GM21526 (cell line): Measurements from ENCODE around the gene B4GAT1.
"Not testable (repeated sequence)": the region's sequence is repeated elsewhere in the genome, so short reads cannot be mapped to it uniquely, and the experiment has no call there.

Experiments
- ATAC-seq: cut with Tn5 transposase; IDR thresholded peaks from one replicate; pipeline ENCODE4 v1.9.1; 2021; ENCODE audit warnings: moderate library complexity; ENCODE audit not compliant: unreplicated experiment, low FRiP score

Gene B4GAT1

GRCh38 chr11:66347425-66348276 is at the start of gene B4GAT1:
B4GAT1 (minus strand) TSS chr11:66347629; CDS start chr11:66347545, 84 bp downstream.
- no peak for ATAC-seq

DNA sequence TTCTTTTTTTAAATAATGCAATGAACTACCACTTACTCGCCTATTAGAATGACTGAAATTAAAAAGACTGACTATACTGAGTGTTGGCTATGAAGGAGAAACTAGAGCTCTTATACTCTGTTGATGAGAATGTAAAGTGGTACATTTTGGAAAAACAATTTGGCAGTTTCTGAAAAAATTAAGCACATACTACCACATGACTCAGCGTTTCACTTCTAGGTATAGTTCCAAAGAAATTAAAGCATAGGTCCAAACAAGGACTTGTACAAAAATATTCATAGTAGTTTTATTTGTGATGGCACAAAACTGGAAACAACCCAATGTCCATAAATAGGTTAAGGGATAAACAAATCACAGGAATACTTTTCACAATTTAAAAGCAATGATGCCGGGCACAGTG is 46.5 kb upstream of the B4GAT1 start:
- no peak for ATAC-seq

DNA sequence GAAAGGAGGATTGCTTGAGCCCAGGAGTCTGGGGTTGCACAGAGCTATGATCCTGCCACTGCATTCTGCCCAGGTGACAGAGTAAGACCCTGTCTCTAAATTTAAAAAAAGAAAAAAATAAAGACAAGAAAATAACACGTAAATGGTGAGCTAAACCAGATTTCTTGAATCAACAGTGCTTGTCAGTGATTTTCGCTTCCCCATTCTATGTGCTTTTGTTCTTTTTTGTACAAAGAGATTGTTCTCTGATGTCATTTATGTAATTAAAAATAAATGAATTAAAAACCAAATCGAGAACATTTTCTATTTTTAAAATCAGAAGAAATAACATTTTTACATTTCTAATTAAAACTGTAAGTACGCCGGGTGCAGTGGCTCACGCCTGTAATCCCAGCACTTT is 43.9 kb upstream of the B4GAT1 start:
- no peak for ATAC-seq

DNA sequence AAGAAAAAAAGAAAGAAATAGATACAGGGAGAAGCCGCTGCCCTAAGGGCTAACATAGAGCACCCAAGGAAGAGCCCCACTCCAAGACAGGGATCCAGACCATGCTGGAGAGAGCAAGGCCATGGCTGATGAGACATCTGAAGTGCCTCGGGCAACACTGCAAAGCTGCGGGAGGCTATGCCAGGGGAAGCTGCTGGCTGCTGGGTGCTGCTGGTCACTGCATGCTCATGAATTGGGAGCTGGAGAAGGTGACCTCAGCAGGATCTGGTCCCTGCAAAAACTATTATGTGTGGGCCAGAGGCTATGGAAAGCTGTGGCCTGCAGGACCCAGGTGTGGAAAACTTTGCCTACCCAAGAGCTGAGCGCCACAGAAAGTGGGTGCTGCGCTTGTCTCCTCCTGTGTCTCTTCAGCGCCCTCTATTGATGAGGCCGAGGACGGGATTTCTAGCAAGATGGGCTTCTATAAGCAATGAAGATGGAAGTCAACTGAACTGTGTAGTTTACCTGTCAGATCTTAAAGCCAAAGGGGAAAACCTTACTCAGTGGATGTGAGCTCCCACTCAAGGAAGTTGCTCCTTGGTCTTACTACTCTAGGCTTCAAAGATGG is 41.5 kb upstream of the B4GAT1 start:
- no peak for ATAC-seq

DNA sequence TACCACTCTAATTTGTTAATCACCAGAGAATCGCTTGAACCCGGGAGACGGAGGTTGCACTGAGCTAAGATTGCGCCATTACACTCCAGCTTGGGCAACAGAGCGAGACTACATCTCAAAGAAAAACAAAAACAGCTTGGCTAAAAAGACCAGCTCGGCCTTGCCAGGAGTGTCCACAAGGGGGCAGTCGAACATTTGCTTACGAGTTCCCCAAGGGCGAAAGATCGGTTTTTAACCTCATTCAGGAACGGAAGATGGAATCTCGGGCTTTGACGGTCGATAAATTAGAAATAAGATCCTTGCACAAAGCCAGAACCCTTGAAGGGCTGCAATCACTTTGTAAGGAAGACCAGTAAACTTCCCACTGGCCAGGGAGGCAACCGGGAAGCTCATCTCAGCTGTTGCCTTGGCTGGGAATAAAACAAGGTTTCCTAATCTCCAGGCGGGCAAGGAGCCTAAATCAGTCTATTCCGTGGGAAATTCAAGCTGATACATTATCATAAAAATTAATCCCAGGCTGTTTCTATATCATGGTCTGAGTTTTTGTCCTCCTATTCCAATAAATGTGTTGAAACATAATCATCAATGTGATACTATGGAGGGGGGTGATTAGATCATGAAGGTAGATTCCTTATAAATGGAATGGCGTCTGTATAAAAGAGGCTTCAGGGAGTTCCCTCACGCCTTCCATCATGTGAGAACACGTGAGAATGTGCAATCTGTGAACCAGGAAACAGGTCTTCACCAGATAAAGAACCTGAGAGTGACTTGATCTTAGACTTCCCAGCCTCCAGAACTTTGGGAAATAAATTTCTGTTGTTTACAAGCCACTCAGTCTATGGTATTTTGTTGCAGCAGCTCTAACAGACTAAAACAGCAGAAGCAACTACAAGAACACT is 39.0 kb upstream of the B4GAT1 start:
- no peak for ATAC-seq

GRCh38 chr11:66384316-66384715 is 36.9 kb upstream of the B4GAT1 start:
- not testable (repeated sequence) for ATAC-seq

GRCh38 chr11:66380264-66380663 is 32.8 kb upstream of the B4GAT1 start:
- ATAC-seq, result not testable (repeated sequence)

DNA sequence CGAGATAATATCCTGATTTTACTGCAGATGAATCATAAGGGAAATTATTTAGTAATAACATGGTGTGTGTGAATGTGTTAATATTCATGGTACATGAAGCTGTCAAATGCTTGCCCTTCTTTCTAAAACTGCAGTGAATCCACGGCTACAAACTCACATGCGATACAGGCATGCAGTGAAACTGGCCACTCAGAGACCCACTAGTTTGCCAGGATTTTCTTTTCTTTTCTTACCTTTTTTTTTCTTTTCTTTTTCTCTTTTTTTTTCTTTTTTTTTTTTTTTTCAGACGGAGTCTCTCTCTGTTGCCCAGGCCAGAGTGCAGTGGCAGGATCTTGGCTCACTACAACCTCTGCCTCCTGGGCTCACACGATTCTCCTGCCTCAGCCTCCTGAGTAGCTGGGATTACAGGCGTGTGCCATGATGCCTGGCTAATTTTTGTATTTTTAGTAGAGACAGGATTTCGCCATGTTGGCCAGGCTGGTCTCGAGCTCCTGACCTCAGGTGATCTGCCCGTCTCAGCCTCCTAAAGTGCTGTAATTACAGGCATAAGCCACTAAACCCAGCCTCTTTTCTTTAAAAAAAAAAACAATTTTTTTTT is 26.4 kb upstream of the B4GAT1 start:
- not testable (repeated sequence) for ATAC-seq

DNA sequence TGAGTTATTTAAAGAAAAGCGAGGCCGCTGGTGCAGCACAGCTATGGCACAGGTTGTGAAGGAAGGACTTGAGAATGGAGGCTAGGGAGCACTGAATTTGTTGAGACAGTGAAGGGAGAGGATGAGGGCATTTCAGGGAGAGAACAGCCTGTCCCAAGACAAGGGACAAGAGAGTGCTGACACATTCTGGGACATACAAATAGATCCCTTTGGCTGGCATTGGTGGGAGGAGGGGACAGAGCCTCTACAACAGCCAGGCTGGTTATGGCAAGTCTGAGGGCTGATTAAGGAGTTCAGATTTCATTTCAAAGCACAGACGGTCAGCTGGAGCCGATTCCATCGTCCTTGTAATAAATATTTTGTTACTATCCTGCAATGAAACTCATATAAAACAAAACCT is 25.8 kb upstream of the B4GAT1 start:
- ATAC-seq, result no peak

DNA sequence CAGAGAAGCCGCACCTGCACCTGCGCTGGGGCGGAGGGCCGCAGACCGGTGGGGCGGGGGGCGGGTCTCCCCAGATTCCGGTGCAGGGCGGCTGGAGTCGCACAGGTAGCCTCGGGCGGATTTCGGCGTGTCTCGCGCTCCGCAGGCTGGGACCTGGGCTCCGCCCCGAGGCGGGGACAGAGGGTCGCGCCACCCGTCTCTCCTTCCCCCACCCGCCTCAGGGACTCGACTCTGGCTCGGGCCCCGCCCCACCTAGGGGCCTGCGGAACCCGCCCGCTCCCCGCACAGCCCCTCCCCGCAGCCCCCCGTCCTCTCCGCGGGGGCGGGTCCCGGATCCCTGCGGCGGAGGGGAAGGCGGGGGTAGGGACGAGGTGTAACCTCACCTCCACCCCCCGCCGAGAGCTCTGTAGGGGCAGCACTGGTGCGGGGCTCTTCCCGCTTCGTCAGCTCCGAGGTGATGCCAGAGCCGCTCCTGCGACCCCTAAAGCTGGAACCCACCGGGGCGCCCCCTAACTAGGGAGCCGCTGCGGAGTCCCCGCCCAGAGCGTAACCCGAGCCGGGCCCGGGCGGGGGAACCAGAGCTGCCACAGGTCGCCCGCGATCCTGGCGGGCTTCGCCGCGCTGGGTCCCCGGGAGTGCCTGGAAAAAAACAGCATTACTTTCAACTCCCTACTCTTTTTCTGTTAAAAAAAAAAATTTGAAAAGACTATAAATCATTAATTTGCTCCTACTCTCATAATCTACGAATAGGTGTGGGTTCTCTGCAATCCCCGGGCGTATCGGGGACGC is 24.4 kb upstream of the B4GAT1 start, which contains the start of gene SLC29A2:
Gene SLC29A2, minus strand, starts transcription at position 134 of the 789 bp plus-strand sequence. CDS start 169 bp downstream, outside the sequence.
- peak; percentile 54 for ATAC-seq

- no peak for ATAC-seq
Observed at GRCh38 chr11:66369073-66369894, 21.9 kb upstream of the B4GAT1 start.

- ATAC-seq, result no peak
Observed at GRCh38 chr11:66368484-66368883, 21.1 kb upstream of the B4GAT1 start.

- ATAC-seq, result no peak
Observed at GRCh38 chr11:66367561-66368312, 20.3 kb upstream of the B4GAT1 start.

- no peak for ATAC-seq
Observed at GRCh38 chr11:66366844-66367477, 19.5 kb upstream of the B4GAT1 start.

GRCh38 chr11:66365711-66366619 is 18.5 kb upstream of the B4GAT1 start:
- no peak for ATAC-seq

DNA sequence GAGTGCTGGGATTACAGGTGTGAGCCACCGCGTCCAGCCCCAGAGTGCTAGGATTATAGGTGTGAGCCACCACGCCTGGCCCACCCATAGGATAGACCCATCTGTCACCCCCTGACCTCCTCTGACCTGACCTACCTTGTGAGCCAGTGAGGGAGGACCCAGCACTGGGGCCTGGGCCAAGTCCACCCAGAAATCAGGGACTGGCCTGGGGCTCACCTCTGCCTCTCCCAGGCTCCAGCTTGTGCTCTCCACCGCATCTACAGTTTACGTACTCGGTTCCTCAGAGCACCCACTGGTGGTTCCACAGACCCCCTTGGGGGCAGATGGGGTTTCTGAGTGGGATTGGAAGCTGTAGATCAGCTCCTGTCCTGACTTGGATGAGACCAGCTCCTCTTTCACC is 17.7 kb upstream of the B4GAT1 start:
- no peak for ATAC-seq
